ENCODE data around the gene FXYD3. TPM values are rescaled to one million over a fixed set of nuclear protein-coding genes. Genes with fewer than 3 reads are reported as not detected.

The FXYD3 gene
- total and polyA plus RNA-seq, 2 of the 13 experiments (the other 11 are each of a cell fraction or from before 2014, with no cell fraction given): 4.9 TPM; not detected in 1

DNA sequence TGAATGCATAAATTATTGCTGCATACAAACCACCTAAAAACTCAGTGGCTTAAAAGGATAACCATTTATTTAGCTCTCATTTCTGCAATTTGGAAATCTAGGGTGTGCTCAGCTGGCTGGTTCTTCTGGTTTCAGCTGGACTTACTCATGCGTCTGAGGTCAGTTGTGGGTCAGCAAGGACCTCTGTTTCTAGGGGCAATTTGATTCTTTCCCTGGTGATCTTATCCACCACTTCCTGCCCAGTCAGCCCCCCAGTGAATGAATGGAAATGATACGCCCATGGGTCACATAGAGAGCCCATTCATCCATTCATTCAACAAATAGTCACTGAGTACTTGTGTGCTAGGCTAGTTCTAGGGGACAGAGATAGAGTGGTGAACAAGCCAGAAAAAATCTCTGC, 48.8 kb downstream of the FXYD3 start:
- H3K4me3 ChIP-seq (replicated peaks in 1 of 3; ENCODE audit: insufficient read depth in 1 of 3, low read depth in 2 of 3, low read length in 3 of 3): no peak overlapping the region
- H3K36me3 ChIP-seq (replicated peaks in 1 of 2; ENCODE audit: control insufficient read depth in 1 of 2, insufficient read depth in 2 of 2, low read length in 2 of 2): no peaks in the 10 kb centered on the region
- no peak for FAIRE-seq
- ATAC-seq: no peak
- no peaks in the 10 kb centered on the region for H3K79me2 ChIP-seq (ENCODE audit: insufficient read depth, low read length)
- H3K4me2 ChIP-seq (ENCODE audit: low read depth, low read length): no peak overlapping the region
- TF ChIP-seq SP2 (CRISPR knock-in tag; IDR thresholded peaks at IDR 0.05): no peak
- TF ChIP-seq, protein P1, sequence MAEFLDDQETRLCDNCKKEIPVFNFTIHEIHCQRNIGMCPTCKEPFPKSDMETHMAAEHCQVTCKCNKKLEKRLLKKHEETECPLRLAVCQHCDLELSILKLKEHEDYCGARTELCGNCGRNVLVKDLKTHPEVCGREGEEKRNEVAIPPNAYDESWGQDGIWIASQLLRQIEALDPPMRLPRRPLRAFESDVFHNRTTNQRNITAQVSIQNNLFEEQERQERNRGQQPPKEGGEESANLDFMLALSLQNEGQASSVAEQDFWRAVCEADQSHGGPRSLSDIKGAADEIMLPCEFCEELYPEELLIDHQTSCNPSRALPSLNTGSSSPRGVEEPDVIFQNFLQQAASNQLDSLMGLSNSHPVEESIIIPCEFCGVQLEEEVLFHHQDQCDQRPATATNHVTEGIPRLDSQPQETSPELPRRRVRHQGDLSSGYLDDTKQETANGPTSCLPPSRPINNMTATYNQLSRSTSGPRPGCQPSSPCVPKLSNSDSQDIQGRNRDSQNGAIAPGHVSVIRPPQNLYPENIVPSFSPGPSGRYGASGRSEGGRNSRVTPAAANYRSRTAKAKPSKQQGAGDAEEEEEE (CRISPR knock-in tag; IDR thresholded peaks at IDR 0.05; ENCODE audit: borderline replicate concordance): no peak
- TF ChIP-seq, protein P2, sequence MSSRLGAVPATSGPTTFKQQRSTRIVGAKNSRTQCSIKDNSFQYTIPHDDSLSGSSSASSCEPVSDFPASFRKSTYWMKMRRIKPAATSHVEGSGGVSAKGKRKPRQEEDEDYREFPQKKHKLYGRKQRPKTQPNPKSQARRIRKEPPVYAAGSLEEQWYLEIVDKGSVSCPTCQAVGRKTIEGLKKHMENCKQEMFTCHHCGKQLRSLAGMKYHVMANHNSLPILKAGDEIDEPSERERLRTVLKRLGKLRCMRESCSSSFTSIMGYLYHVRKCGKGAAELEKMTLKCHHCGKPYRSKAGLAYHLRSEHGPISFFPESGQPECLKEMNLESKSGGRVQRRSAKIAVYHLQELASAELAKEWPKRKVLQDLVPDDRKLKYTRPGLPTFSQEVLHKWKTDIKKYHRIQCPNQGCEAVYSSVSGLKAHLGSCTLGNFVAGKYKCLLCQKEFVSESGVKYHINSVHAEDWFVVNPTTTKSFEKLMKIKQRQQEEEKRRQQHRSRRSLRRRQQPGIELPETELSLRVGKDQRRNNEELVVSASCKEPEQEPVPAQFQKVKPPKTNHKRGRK (CRISPR knock-in tag; IDR thresholded peaks at IDR 0.05): no peak
- TF ChIP-seq ZNF331 (CRISPR knock-in tag; IDR thresholded peaks at IDR 0.05): peak; percentile 96
- no peak for TF ChIP-seq TRIM24 (CRISPR knock-in tag; IDR thresholded peaks at IDR 0.05)
- no peak for TF ChIP-seq ZNF543 (CRISPR knock-in tag; IDR thresholded peaks at IDR 0.05)
- in situ Hi-C loops (cut with HindIII; ENCODE audit: extremely low pct_ligation_motif_present, low pct_unique_long_range_greater_than_20kb): no loop called here
- H3K27ac ChIP-seq (ENCODE audit: extremely low read length, insufficient read depth, low read length): no peak overlapping the region
- peaks cover 6% of the 10 kb centered on the region; the same call in 1 of the 2 replicates for H3K4me1 ChIP-seq (ENCODE audit: insufficient read depth, low read length)
- no TSS peak for BruUV-seq (replicated peaks)
- peaks cover 0 to 1% of the 10 kb centered on the region in 2 experiments; a peak in 2 of 5 replicates for H3K27me3 ChIP-seq (ENCODE audit: control insufficient read depth in 1 of 2, insufficient read depth in 2 of 2, low read length in 2 of 2)
- peaks cover 20% of the 10 kb centered on the region; the same call in 1 of the 2 replicates for H3K9me3 ChIP-seq (ENCODE audit: low read length)
- H2AFZ ChIP-seq (ENCODE audit: low read length): no peak overlapping the region
- ChIA-PET POLR2A (no interaction called here), CTCF (ENCODE audit: low intra/inter-chr PET ratio, low total read pairs) (no interaction called here)
- intact Hi-C loops (cut with micrococcal nuclease; ENCODE audit: unreplicated experiment): no loop called here
- no peak overlapping the region for H3K9ac ChIP-seq (ENCODE audit: insufficient read depth, low read depth, low read length)
- H4K20me1 ChIP-seq (ENCODE audit: insufficient read depth, low read length): no peaks in the 10 kb centered on the region
- no peak for DNase-seq (ENCODE audit: low spot score)
- 67% methylated on average over 2 of the region's 2 CpGs for WGBS (ENCODE audit: low lambda C conversion rate)
